CD4-positive, CD25-positive, alpha-beta regulatory T cell (primary cell): Measurements from ENCODE around the gene PHLDA1. TPM values are rescaled to one million over a fixed set of nuclear protein-coding genes. Genes with fewer than 3 reads are reported as not detected.
A peak's percentile ranks its signal among the peaks of the same experiment; 100 is the strongest.
"Not testable (repeated sequence)": the region's sequence is repeated elsewhere in the genome, so short reads cannot be mapped to it uniquely, and the experiment has no call there.

Experiments used
- ATAC-seq, 2 donors: fragments of 150-1000 bp; cut with Tn5 transposase; one replicate each; pipeline ENCODE4 v1.10.0; 2021; ENCODE audit warnings: low read depth in 2 of 2, moderate number of reproducible peaks in 2 of 2, moderate library complexity in 1 of 2
- DNase-seq, 3 donors: peaks; one replicate each; pipeline versions ENCODE4 v3.0.0 to v3.0.0-alpha.2; 2012 to 2022; ENCODE audit warnings: mixed read lengths in 1 of 3
- H3K27ac ChIP-seq: one replicate; pipeline ENCODE4 v1.7.0; 2013; ENCODE audit warnings: mild to moderate bottlenecking, low read length; ENCODE audit not compliant: insufficient read depth, poor library complexity, severe bottlenecking
- H3K27me3 ChIP-seq: one replicate; pipeline ENCODE4 v1.7.0; 2013; ENCODE audit warnings: low read length; ENCODE audit not compliant: control insufficient read depth, insufficient read depth
- H3K36me3 ChIP-seq: one replicate; pipeline ENCODE4 v1.7.0; 2013; ENCODE audit warnings: mild to moderate bottlenecking, low read length, moderate library complexity; ENCODE audit not compliant: control insufficient read depth, insufficient read depth
- H3K4me1 ChIP-seq: 2 replicates; pipeline ENCODE4 v1.7.0; 2013; ENCODE audit warnings: mild to moderate bottlenecking, low read length; ENCODE audit not compliant: insufficient read depth, control insufficient read depth, poor library complexity, severe bottlenecking
- H3K4me3 ChIP-seq: one replicate; pipeline ENCODE4 v1.7.0; 2013; ENCODE audit warnings: low read depth, mild to moderate bottlenecking, low read length, moderate library complexity
- H3K9me3 ChIP-seq, 2 experiments: 1 replicate in 1 of 2; 2 replicates in 1 of 2; pipeline ENCODE4 v1.7.0; 2013; ENCODE audit warnings: low read length in 2 of 2, mild to moderate bottlenecking in 1 of 2, moderate library complexity in 1 of 2; ENCODE audit not compliant: control insufficient read depth in 2 of 2
- H3K27ac Mint-ChIP-seq, 3 donors: one replicate each; pipeline ENCODE4 v1.8.0; 2020 to 2022; ENCODE audit warnings: mild to moderate bottlenecking in 3 of 3, mixed read lengths in 3 of 3, moderate library complexity in 2 of 3
- H3K27me3 Mint-ChIP-seq: one replicate; pipeline ENCODE4 v1.8.0; 2022; ENCODE audit warnings: mild to moderate bottlenecking, mixed read lengths
- H3K36me3 Mint-ChIP-seq: one replicate; pipeline ENCODE4 v1.8.0; 2020; ENCODE audit warnings: mixed read lengths
- H3K4me1 Mint-ChIP-seq, 4 donors: one replicate each; pipeline ENCODE4 v1.8.0; 2020 to 2022; ENCODE audit warnings: mixed read lengths in 4 of 4, mild to moderate bottlenecking in 1 of 4
- H3K4me3 Mint-ChIP-seq, 4 donors: one replicate each; pipeline ENCODE4 v1.8.0; 2020 to 2022; ENCODE audit warnings: mild to moderate bottlenecking in 4 of 4, mixed read lengths in 4 of 4, moderate library complexity in 3 of 4
- H3K9me3 Mint-ChIP-seq, 7 donors: one replicate each; pipeline ENCODE4 v1.8.0; 2020 to 2022; ENCODE audit warnings: mixed read lengths in 7 of 7, mild to moderate bottlenecking in 3 of 7, moderate library complexity in 2 of 7
- polyA plus RNA-seq, 4 donors: library from polyadenylated mRNA; unstranded; fragments of 300-500 nt; fragmentation: Illumina TruSeq; gene quantifications; one replicate each; pipeline ENCODE4 v1.2.3, GENCODE V29; 2021
- total RNA-seq: library from RNA; stranded (reverse); gene quantifications from one replicate; pipeline ENCODE4 v1.2.3, GENCODE V29; 2022

The PHLDA1 gene
- total and polyA plus RNA-seq, 5 donors from 2014 or later: 1.1 to 42.0 (median 1.6) TPM

DNA sequence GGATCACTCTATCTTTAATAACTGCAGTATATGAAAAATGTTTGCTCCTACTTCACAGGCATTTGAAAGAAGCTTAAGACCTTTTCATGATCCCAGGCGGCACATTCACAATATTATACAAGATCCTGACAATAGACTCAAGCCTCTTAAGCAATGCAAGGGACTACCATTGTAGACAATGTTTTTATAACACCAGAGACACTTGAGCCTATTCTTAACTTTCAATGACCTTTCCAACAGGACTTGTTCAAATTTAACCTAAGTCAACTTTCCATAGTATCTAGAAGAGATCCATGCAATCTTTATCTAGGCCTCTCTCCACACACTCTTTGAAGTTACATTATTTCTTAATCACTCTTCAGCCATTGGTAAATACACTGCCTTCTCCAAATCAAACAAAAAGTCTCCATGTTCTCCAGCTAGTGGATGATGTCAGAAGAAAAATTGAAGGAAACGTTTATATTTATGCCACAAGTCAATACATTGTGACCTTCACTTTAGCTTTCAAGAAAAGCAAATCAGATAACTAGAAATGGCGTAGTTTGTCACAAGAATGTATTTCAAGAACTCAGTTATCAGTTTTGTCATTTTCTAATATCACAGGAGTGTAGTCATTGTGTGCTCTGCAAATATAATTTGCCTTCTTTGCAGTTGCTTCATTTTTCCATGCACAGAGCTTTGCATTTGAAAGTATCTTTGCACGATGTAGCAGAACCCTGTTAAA is 41.2 kb downstream of the PHLDA1 start:
- H3K9me3 ChIP-seq: no peaks in the 10 kb centered on the region
- peaks cover 8% of the 10 kb centered on the region for H3K4me1 ChIP-seq
- Mint-ChIP-seq H3K36me3 (peaks cover 12% of the 10 kb centered on the region), H3K4me3 (no peak overlapping the region), H3K27me3 (no peaks in the 10 kb centered on the region), H3K27ac (peak overlapping the region in 1 of 3 donors; percentile 21), H3K9me3 (peaks cover 0 to 5% (median 2%) of the 10 kb centered on the region in 7 donors), H3K4me1 (peaks cover 3 to 19% (median 9%) of the 10 kb centered on the region in 4 donors)
- no peaks in the 10 kb centered on the region for H3K27me3 ChIP-seq
- no peak overlapping the region for H3K4me3 ChIP-seq
- no peak for DNase-seq
- H3K36me3 ChIP-seq: no peaks in the 10 kb centered on the region
- no peak overlapping the region for H3K27ac ChIP-seq
- no peak for ATAC-seq

DNA sequence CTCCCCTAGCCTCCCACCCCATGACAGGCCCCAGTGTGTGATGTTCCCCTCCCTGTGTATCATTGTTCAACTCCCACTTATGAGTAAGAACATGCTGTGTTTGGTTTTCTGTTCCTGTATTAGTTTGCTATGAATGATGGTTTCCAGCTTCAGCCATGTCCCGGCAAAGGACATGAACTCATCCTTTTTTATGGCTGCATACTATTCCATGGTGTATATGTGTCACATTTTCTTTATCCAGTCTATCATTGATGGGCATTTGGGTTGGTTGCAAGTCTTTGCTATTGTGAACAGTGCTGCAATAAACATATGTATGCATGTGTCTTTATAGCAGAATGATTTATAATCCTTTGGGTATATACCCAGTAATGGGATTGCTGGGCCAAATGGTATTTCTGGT is 43.9 kb downstream of the PHLDA1 start:
- H3K36me3 Mint-ChIP-seq: peaks cover 12% of the 10 kb centered on the region
- peaks cover 4 to 23% (median 13%) of the 10 kb centered on the region in 4 donors for H3K4me1 Mint-ChIP-seq
- H3K27me3 Mint-ChIP-seq, DNase-seq, H3K36me3 ChIP-seq, H3K27ac Mint-ChIP-seq, H3K27ac ChIP-seq, H3K27me3 ChIP-seq, H3K9me3 Mint-ChIP-seq, H3K9me3 ChIP-seq, H3K4me3 Mint-ChIP-seq, ATAC-seq, H3K4me3 ChIP-seq: not testable (repeated sequence)
- peaks cover 14% of the 10 kb centered on the region for H3K4me1 ChIP-seq

DNA sequence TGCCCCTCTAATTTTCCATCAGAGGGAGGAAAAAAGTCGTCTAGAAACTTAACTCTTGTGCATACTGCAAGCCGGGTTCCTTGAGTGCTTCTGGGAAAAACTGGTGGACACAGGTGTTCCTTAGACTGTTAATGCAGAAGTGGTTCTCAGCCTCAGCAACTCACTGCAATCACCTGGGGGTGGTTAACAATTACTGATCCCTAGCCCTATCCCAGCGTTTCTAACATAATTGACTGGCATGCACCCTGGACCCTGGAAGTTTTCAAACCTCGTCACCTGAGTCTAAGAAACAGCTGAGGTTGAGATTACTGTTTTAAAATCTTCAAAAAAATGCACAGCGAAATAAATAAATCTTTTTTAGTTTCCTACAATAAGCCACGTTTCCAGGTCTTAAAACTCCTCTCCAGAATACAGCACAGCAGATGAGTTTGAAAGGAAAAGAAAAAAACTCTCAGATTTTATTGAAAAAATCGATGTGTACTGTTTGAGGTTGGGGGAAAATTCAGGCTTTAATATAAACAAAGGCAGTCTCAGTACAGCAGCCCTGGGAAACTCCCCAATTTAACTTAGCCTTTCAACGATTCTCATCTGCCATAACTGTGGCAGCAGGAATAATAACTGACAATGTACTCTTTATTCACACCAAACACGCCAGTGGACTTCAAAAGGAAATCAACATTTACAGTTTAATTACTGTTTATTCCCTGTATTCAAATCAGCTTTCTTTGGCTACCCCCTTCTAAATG is 45.4 kb downstream of the PHLDA1 start:
- H3K36me3 Mint-ChIP-seq: peaks cover 12% of the 10 kb centered on the region
- no peaks in the 10 kb centered on the region for H3K27me3 ChIP-seq
- H3K27ac Mint-ChIP-seq: no peak overlapping the region

DNA sequence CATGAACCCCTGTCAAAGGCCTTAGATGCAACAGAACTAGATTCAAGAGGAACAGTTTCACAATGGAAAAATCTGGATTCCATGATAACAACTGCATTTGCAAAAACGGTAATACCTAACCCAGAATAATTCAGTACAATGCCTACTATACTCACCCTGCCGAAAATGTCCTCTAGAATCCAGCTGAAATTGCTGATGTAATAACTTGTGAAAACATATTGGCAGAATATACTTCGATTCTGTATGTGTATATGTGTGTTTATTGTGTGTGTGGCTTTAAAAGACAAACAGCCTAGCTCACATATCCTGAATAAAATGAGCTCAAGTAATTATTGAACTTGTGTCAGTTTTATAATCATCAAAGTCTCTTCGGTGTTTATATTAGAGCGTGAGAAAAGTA is 46.0 kb downstream of the PHLDA1 start:
- Mint-ChIP-seq H3K9me3 (peaks cover 0 to 5% (median 2%) of the 10 kb centered on the region in 7 donors), H3K27me3 (no peaks in the 10 kb centered on the region), H3K27ac (peak overlapping the region in 2 of 3 donors; percentile 0 to 29), H3K4me1 (peaks cover 4 to 32% (median 16%) of the 10 kb centered on the region in 4 donors), H3K4me3 (no peak overlapping the region), H3K36me3 (peaks cover 12% of the 10 kb centered on the region)
- no peaks in the 10 kb centered on the region for H3K9me3 ChIP-seq
- ATAC-seq (no peak), DNase-seq (no peak)
- no peaks in the 10 kb centered on the region for H3K36me3 ChIP-seq
- peaks cover 14% of the 10 kb centered on the region for H3K4me1 ChIP-seq
- H3K27ac ChIP-seq: no peak overlapping the region
- H3K27me3 ChIP-seq: no peaks in the 10 kb centered on the region
- no peak overlapping the region for H3K4me3 ChIP-seq

More for the DNA sequence above, 45.4 kb downstream of the PHLDA1 start:
- Histone ChIP-seq H3K36me3 (no peaks in the 10 kb centered on the region), H3K4me1 (peaks cover 14% of the 10 kb centered on the region), H3K9me3 (no peaks in the 10 kb centered on the region), H3K27ac (no peak overlapping the region), H3K4me3 (no peak overlapping the region)
- no peak overlapping the region for H3K4me3 Mint-ChIP-seq
- H3K9me3 Mint-ChIP-seq: peaks cover 0 to 5% (median 2%) of the 10 kb centered on the region in 7 donors
- DNase-seq (no peak), ATAC-seq (no peak)
- H3K4me1 Mint-ChIP-seq: peaks cover 4 to 32% (median 16%) of the 10 kb centered on the region in 4 donors
- no peaks in the 10 kb centered on the region for H3K27me3 Mint-ChIP-seq

DNA sequence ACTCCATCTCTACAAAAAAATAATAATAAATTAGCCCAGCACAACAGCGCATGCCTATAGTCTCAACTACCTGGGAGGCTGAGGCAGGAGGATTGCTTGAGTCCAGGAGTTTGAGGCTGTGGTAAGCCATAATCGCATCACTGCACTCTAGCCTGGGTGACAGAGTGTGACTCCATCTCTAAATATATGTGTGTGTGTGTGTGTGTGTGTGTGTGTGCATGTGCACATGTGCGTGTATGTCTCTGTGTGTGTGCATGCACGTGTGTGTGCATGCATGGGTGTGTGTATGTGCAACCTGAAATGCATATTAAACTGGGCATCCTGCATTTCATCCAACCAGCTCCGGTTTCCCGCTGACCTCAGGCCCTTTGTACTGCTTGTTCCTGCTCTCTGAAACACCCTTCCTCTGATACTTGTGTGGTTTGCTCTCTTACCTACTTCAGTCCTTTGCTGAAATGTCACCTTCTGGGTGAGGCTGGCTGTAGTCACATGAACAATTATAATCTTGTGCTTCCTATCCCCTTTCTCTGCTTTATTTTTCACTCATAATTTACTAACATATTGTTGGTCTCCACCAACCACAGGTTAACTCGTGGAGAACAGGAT is 46.9 kb downstream of the PHLDA1 start:
- DNase-seq: peak in 1 of 3 donors; percentile 35
- no peak for ATAC-seq
- H3K36me3 Mint-ChIP-seq: peaks cover 12% of the 10 kb centered on the region
- H3K4me3 ChIP-seq: no peak overlapping the region
- peaks cover 14% of the 10 kb centered on the region for H3K4me1 ChIP-seq
- H3K27ac Mint-ChIP-seq: peak overlapping the region in 2 of 3 donors; percentile 0 to 13
- H3K9me3 ChIP-seq: no peaks in the 10 kb centered on the region
- H3K9me3 Mint-ChIP-seq: peaks cover 0 to 5% (median 0%) of the 10 kb centered on the region in 7 donors
- H3K36me3 ChIP-seq: no peaks in the 10 kb centered on the region
- H3K27me3 Mint-ChIP-seq: no peaks in the 10 kb centered on the region
- H3K4me1 Mint-ChIP-seq: peaks cover 5 to 39% (median 17%) of the 10 kb centered on the region in 4 donors
- no peaks in the 10 kb centered on the region for H3K27me3 ChIP-seq
- H3K4me3 Mint-ChIP-seq: no peak overlapping the region
- no peak overlapping the region for H3K27ac ChIP-seq

DNA sequence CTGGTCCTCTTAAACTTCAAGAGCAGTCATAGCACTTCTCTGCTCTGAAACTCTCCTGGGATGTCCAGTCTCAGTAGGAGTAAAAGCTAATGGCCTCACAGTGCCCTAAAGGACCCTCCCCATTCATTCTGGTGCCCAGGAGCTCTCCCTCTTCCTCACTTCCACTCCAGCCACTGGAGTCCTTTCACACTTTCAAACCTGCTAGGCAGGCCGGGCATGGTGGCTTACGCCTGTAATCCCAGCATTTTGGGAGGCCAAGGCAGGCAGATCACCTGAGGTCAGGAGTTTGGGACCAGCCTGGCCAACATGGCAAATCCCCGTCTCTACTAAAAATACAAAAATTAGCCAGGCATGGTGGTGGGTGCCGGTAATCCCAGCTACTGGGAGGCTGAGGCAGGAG is 47.7 kb downstream of the PHLDA1 start:
- H3K9me3 Mint-ChIP-seq, H3K4me3 ChIP-seq, H3K27me3 Mint-ChIP-seq, DNase-seq, H3K36me3 ChIP-seq, H3K27ac ChIP-seq, H3K36me3 Mint-ChIP-seq, H3K9me3 ChIP-seq, H3K4me3 Mint-ChIP-seq, H3K27me3 ChIP-seq, ATAC-seq: not testable (repeated sequence)
- peaks cover 22% of the 10 kb centered on the region for H3K4me1 ChIP-seq
- Mint-ChIP-seq H3K4me1 (peaks cover 13 to 47% (median 24%) of the 10 kb centered on the region in 4 donors), H3K27ac (peak overlapping the region in 1 of 3 donors; percentile 23)

DNA sequence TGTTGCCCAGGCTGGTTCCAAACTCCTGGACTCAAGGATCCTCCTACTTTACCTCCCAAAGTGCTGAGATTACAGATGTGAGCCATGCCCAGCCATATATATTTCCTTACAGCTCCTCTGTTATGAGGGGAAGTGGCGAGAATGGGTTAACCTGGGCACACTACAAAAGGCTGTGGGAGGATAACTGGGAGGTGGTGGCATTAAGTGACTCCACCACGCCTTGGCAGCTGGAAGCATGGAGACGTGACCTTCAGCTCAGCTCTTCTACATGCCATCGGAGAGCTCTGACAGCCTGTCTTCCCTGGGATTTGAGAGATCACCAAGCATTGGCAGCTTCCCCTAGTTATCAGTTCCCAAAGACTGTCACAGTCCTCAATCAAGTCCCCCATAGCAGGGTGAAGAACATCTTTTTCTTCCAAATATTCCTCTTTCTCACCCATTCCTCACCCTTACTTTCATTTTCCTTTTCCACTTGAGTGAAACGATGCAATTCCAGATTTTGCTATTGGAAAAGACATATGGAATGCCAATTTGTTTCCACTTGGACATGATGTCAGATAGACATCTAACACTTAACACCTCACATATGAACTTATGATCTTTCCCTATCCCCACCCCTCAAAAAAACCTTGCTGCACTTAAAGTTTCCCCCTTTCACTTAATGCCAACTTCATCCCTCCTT is 48.5 kb downstream of the PHLDA1 start:
- Mint-ChIP-seq H3K4me1 (peaks cover 18 to 54% (median 31%) of the 10 kb centered on the region in 4 donors), H3K9me3 (peaks cover 0 to 1% (median 0%) of the 10 kb centered on the region in 7 donors), H3K27ac (peak overlapping the region in 2 of 3 donors; percentile 17 to 23), H3K36me3 (peaks cover under 1% of the 10 kb centered on the region), H3K27me3 (no peaks in the 10 kb centered on the region), H3K4me3 (no peak overlapping the region)
- no peak for ATAC-seq
- no peak for DNase-seq
- H3K27me3 ChIP-seq: no peaks in the 10 kb centered on the region
- H3K9me3 ChIP-seq: no peaks in the 10 kb centered on the region
- no peak overlapping the region for H3K4me3 ChIP-seq
- peaks cover 29% of the 10 kb centered on the region for H3K4me1 ChIP-seq
- H3K36me3 ChIP-seq: no peaks in the 10 kb centered on the region
- no peak overlapping the region for H3K27ac ChIP-seq
